CD4-positive, alpha-beta T cell treated with Interleukin-6 at 100 ng/mL for 8 hours (primary cell): ENCODE measurements around the gene DNAH11.

ENCODE experiments used
- DNase-seq: peaks from one replicate; pipeline ENCODE4 v3.0.0-alpha.2; 2020; ENCODE audit warnings: mixed read lengths, low spot score

DNAH11 gene

GRCh38 chr7:21550821-21551531, 8.1 kb downstream of the DNAH11 start:
- no peak for DNase-seq

- no peak for DNase-seq
Measured at GRCh38 chr7:21562385-21562784, 19.5 kb downstream of the DNAH11 start.

GRCh38 chr7:21565614-21566013, 22.8 kb downstream of the DNAH11 start:
- no peak for DNase-seq

- no peak for DNase-seq
Measured at GRCh38 chr7:21566094-21566493, 23.3 kb downstream of the DNAH11 start.

- no peak for DNase-seq
Measured at GRCh38 chr7:21568762-21569161, 25.9 kb downstream of the DNAH11 start.

GRCh38 chr7:21572331-21573313, 29.8 kb downstream of the DNAH11 start:
- no peak for DNase-seq

GRCh38 chr7:21579341-21580072, 36.7 kb downstream of the DNAH11 start:
- no peak for DNase-seq

GRCh38 chr7:21580073-21580521, 37.3 kb downstream of the DNAH11 start:
- no peak for DNase-seq

GRCh38 chr7:21585070-21585724, 42.4 kb downstream of the DNAH11 start:
- DNase-seq, result no peak

GRCh38 chr7:21587139-21587784, 44.4 kb downstream of the DNAH11 start:
- no peak for DNase-seq

GRCh38 chr7:21596801-21597200, 54.0 kb downstream of the DNAH11 start:
- no peak for DNase-seq

- no peak for DNase-seq
Measured at GRCh38 chr7:21603462-21603861, 60.6 kb downstream of the DNAH11 start.

GRCh38 chr7:21603972-21604749, 61.3 kb downstream of the DNAH11 start:
- no peak for DNase-seq

- DNase-seq, result no peak
Measured at GRCh38 chr7:21605008-21605585, 62.3 kb downstream of the DNAH11 start.

GRCh38 chr7:21608465-21608864, 65.6 kb downstream of the DNAH11 start:
- DNase-seq, result no peak

GRCh38 chr7:21611129-21611528, 68.3 kb downstream of the DNAH11 start:
- no peak for DNase-seq

GRCh38 chr7:21616091-21616490, 73.3 kb downstream of the DNAH11 start:
- no peak for DNase-seq

GRCh38 chr7:21616796-21617436, 74.1 kb downstream of the DNAH11 start:
- no peak for DNase-seq

- no peak for DNase-seq
Measured at GRCh38 chr7:21617513-21617912, 74.7 kb downstream of the DNAH11 start.
